B cell (primary cell): ENCODE measurements around the gene USB1. TPM values are rescaled to one million over a fixed set of nuclear protein-coding genes. Genes with fewer than 3 reads are reported as not detected.

Experiments used
- ATAC-seq: fragments of 200-7000 bp; cut with Tn5 transposase; one replicate; pipeline ENCODE4 v1.10.0; 2021; ENCODE audit warnings: low read depth, mild to moderate bottlenecking, moderate number of reproducible peaks, moderate library complexity
- CTCF ChIA-PET: fragments of 350-600 bp; sonication (Branson Sonifier 250); formaldehyde crosslinking; loops from one replicate; lab custom pipeline; 2021; ENCODE audit warnings: antibody characterized with exemption, inconsistent platforms; lab: Charles Lee
- POLR2A ChIA-PET: fragments of 350-600 bp; sonication (Branson Sonifier 250); formaldehyde crosslinking; loops from one replicate; lab custom pipeline; 2021; ENCODE audit warnings: antibody characterized with exemption; lab: Charles Lee
- DNase-seq: peaks from one replicate; pipeline ENCODE4 v3.0.0; 2013
- H2AFZ ChIP-seq: 2 replicates; pipeline ENCODE4 v1.6.1; 2012; ENCODE audit warnings: mild to moderate bottlenecking, low read depth, low read length; ENCODE audit not compliant: insufficient read depth, poor library complexity, severe bottlenecking
- H3K27ac ChIP-seq, 2 donors: 1 replicate in 1 of 2; 2 replicates in 1 of 2; pipeline ENCODE4 v1.5.1; 2012 to 2013; ENCODE audit warnings: low read length in 2 of 2, mild to moderate bottlenecking in 2 of 2, moderate library complexity in 1 of 2
- H3K27me3 ChIP-seq, 4 experiments: fragments of 200-600 bp in 1 of 4; sonication (generic) in 1 of 4; replicated peaks in 1 of 4; 1 replicate in 2 of 4; 2 replicates in 2 of 4; pipeline versions ENCODE4 v1.6.1 to v1.7.0; 2013 to 2016; ENCODE audit warnings: low read length in 3 of 4, mild to moderate bottlenecking in 2 of 4, mixed read lengths in 1 of 4, moderate library complexity in 1 of 4; ENCODE audit not compliant: insufficient read depth in 4 of 4, control insufficient read depth in 3 of 4; ENCODE audit errors: control extremely low read depth in 1 of 4
- H3K36me3 ChIP-seq, 2 experiments: replicated peaks in 1 of 2; 1 replicate in 1 of 2; 2 replicates in 1 of 2; pipeline versions ENCODE4 v1.6.1 to v1.7.1; 2013; ENCODE audit warnings: low read length in 1 of 2; ENCODE audit not compliant: insufficient read depth in 2 of 2, control insufficient read depth in 1 of 2; ENCODE audit errors: control extremely low read depth in 1 of 2, extremely low read depth in 1 of 2
- H3K4me1 ChIP-seq, 2 donors: fragments of 200-600 bp in 1 of 2; sonication (generic) in 1 of 2; 1 replicate in 1 of 2; 2 replicates in 1 of 2; pipeline versions ENCODE4 v1.5.1 to v1.6.1; 2013 to 2017; ENCODE audit warnings: low read length in 2 of 2; ENCODE audit not compliant: control insufficient read depth in 2 of 2, insufficient read depth in 2 of 2
- H3K4me2 ChIP-seq: replicated peaks from 2 replicates; pipeline ENCODE3; 2012; ENCODE audit warnings: mild to moderate bottlenecking, low read depth, low read length; ENCODE audit not compliant: poor library complexity, severe bottlenecking
- H3K4me3 ChIP-seq, 5 experiments: fragments of 200-600 bp in 1 of 5; sonication (generic) in 1 of 5; 1 replicate in 3 of 5; 2 replicates in 2 of 5; pipeline versions ENCODE4 v1.5.1 to v1.7.0; 2011 to 2016; ENCODE audit warnings: low read length in 4 of 5, mild to moderate bottlenecking in 4 of 5, low read depth in 2 of 5, control low read depth in 1 of 5, moderate library complexity in 1 of 5; ENCODE audit not compliant: insufficient read depth in 1 of 5; ENCODE audit errors: control extremely low read depth in 1 of 5, extremely low read depth in 1 of 5
- H3K79me2 ChIP-seq: fragments of 200-600 bp; sonication (generic); one replicate; pipeline ENCODE4 v1.6.0; 2016; ENCODE audit warnings: low read length; ENCODE audit not compliant: control insufficient read depth, insufficient read depth
- H3K9ac ChIP-seq: fragments of 200-600 bp; sonication (generic); 2 replicates; pipeline ENCODE4 v1.6.1; 2017; ENCODE audit warnings: mild to moderate bottlenecking, low read length, moderate library complexity
- H3K9me3 ChIP-seq, 3 donors: one replicate each; pipeline versions ENCODE4 v1.6.1 to v1.7.1; 2013; ENCODE audit warnings: low read length in 2 of 3; ENCODE audit not compliant: control insufficient read depth in 2 of 3, insufficient read depth in 1 of 3; ENCODE audit errors: control extremely low read depth in 1 of 3
- H4K20me1 ChIP-seq: 2 replicates; pipeline ENCODE4 v1.6.0; 2012; ENCODE audit warnings: mild to moderate bottlenecking, low read length; ENCODE audit not compliant: insufficient read depth, control insufficient read depth, poor library complexity, severe bottlenecking
- H3K27ac Mint-ChIP-seq: one replicate; pipeline ENCODE4 v1.8.0; 2021; ENCODE audit warnings: mixed read lengths
- H3K27me3 Mint-ChIP-seq: one replicate; pipeline ENCODE4 v1.8.0; 2021; ENCODE audit warnings: mixed read lengths
- H3K4me1 Mint-ChIP-seq: one replicate; pipeline ENCODE4 v1.8.0; 2021; ENCODE audit warnings: mixed read lengths
- H3K4me3 Mint-ChIP-seq: one replicate; pipeline ENCODE4 v1.8.0; 2021; ENCODE audit warnings: mixed read lengths
- H3K9me3 Mint-ChIP-seq: one replicate; pipeline ENCODE4 v1.8.0; 2022; ENCODE audit warnings: mixed read lengths; ENCODE audit not compliant: insufficient read depth
- CTCF ChIP-seq: fragments of 200-600 bp; IDR thresholded peaks from one replicate; pipeline ENCODE4 v1.8.0; 2022; ENCODE audit warnings: antibody characterized with exemption, mild to moderate bottlenecking
- EZH2 ChIP-seq: IDR thresholded peaks from 2 replicates; pipeline ENCODE4 v1.6.1; 2012; ENCODE audit warnings: borderline replicate concordance, low read depth, mild to moderate bottlenecking, moderate library complexity, low read length; ENCODE audit not compliant: insufficient read depth, poor library complexity, severe bottlenecking
- WGBS: methylation state at CpG from one replicate; pipeline ENCODE4 v1.1.5; 2013; ENCODE audit warnings: missing lambda C conversion rate; ENCODE audit not compliant: insufficient coverage; 5-methylcytosine and 5-hydroxymethylcytosine counted together
- intact Hi-C: fragments of 100-400 bp; cut with micrococcal nuclease; formaldehyde crosslinking; loops from one replicate; pipeline ENCODE4 v1.10.0; 2022
- polyA plus RNA-seq: library from polyadenylated mRNA; depleted of rRNA; stranded (reverse); fragments of >200 nt; gene quantifications from 2 replicates; pipeline ENCODE4 v1.2.3, GENCODE V29; 2012
- total RNA-seq, 2 donors: library from RNA; stranded (reverse); fragments of 120-200 nt in 1 of 2; gene quantifications; 1 replicate in 1 of 2; 2 replicates in 1 of 2; pipeline versions ENCODE4 v1.2.3 to v1.2.4, GENCODE V29; 2013 to 2022

The USB1 gene
- total and polyA plus RNA-seq, 2 donors (not counting 1 experiment from before 2014, with no cell fraction given) = 32.8 to 37.0 TPM

- intact Hi-C loops = no loop called here
- DNase-seq (no peak), ATAC-seq (no peak)
- CTCF ChIA-PET = interaction anchor here (0.9 kb wide), 1 partner anchor 46 kb away, joined by 3 read pairs; no protein-coding TSS in a partner anchor
- POLR2A ChIA-PET = no interaction called here
- no peak overlapping the region for H3K9ac ChIP-seq
- no peaks in the 10 kb centered on the region for H3K27me3 ChIP-seq
- H3K4me2 ChIP-seq = no peak overlapping the region
- H3K9me3 Mint-ChIP-seq = no peaks in the 10 kb centered on the region
- no peaks in the 10 kb centered on the region for H3K36me3 ChIP-seq
- H3K79me2 ChIP-seq = no peaks in the 10 kb centered on the region
- no peaks in the 10 kb centered on the region for H3K9me3 ChIP-seq
- H3K4me3 ChIP-seq = no peak overlapping the region
- no peaks in the 10 kb centered on the region for H3K4me1 ChIP-seq
- H3K27ac Mint-ChIP-seq = no peak overlapping the region
- H3K4me3 Mint-ChIP-seq = no peak overlapping the region
- WGBS = 100% methylated on average over 2 of the region's 3 CpGs
- no peak overlapping the region for H2AFZ ChIP-seq
- no peaks in the 10 kb centered on the region for H3K27me3 Mint-ChIP-seq
- no peak for TF ChIP-seq CTCF
- TF ChIP-seq EZH2 = no peak
- H4K20me1 ChIP-seq = no peaks in the 10 kb centered on the region
- H3K4me1 Mint-ChIP-seq = no peaks in the 10 kb centered on the region
- no peak overlapping the region for H3K27ac ChIP-seq
Observed at GRCh38 chr16:58057784-58058183, 56.6 kb downstream of the USB1 start.

- ATAC-seq (no peak), DNase-seq (no peak)
- Histone ChIP-seq H4K20me1 (no peaks in the 10 kb centered on the region), H3K27me3 (no peaks in the 10 kb centered on the region), H3K4me1 (no peaks in the 10 kb centered on the region), H3K4me3 (no peak overlapping the region), H3K9me3 (no peaks in the 10 kb centered on the region), H3K36me3 (no peaks in the 10 kb centered on the region), H2AFZ (no peak overlapping the region), H3K9ac (no peak overlapping the region), H3K27ac (no peak overlapping the region), H3K79me2 (no peaks in the 10 kb centered on the region), H3K4me2 (no peak overlapping the region)
- no peaks in the 10 kb centered on the region for H3K9me3 Mint-ChIP-seq
- no peak for TF ChIP-seq CTCF
- no peak for TF ChIP-seq EZH2
- intact Hi-C loops = no loop called here
- no peak overlapping the region for H3K27ac Mint-ChIP-seq
- H3K4me3 Mint-ChIP-seq = no peak overlapping the region
- 100% methylated on average over 1 of the region's 4 CpGs for WGBS
- H3K27me3 Mint-ChIP-seq = no peaks in the 10 kb centered on the region
- ChIA-PET POLR2A (no interaction called here), CTCF (interaction anchor here (1.0 kb wide), 1 partner anchor 10 kb away, joined by 3 read pairs; no protein-coding TSS in a partner anchor)
- no peaks in the 10 kb centered on the region for H3K4me1 Mint-ChIP-seq
Observed at GRCh38 chr16:58062821-58063220, 61.6 kb downstream of the USB1 start.
